Common myeloid progenitor, CD34-positive (primary cell): Measurements from ENCODE around the gene FGF7.

ENCODE experiments used
- CTCF ChIA-PET: fragments of 350-600 bp; sonication (Branson Sonifier 250); formaldehyde crosslinking; loops from one replicate; lab custom pipeline; 2021; ENCODE audit warnings: antibody characterized with exemption; lab: Charles Lee
- POLR2A ChIA-PET: fragments of 350-600 bp; sonication (Branson Sonifier 250); formaldehyde crosslinking; loops from one replicate; lab custom pipeline; 2021; ENCODE audit warnings: antibody characterized with exemption; lab: Charles Lee
- DNase-seq, 3 donors: peaks; one replicate each; pipeline versions ENCODE4 v3.0.0 to v3.0.0-alpha.2; 2013
- H3K27ac ChIP-seq, 2 experiments: 1 replicate in 1 of 2; 2 replicates in 1 of 2; pipeline ENCODE4 v1.7.0; 2013; ENCODE audit warnings: inconsistent platforms in 2 of 2, low read length in 2 of 2, mild to moderate bottlenecking in 2 of 2, low read depth in 1 of 2, moderate library complexity in 1 of 2; ENCODE audit not compliant: severe bottlenecking in 2 of 2, insufficient read depth in 1 of 2, poor library complexity in 1 of 2
- H3K27me3 ChIP-seq, 5 experiments: replicated peaks in 2 of 5; 1 replicate in 3 of 5; 2 replicates in 2 of 5; pipeline versions ENCODE4 v1.6.1 to v1.7.0; 2013; ENCODE audit warnings: low read length in 4 of 5, mild to moderate bottlenecking in 2 of 5, moderate library complexity in 2 of 5, inconsistent platforms in 1 of 5; ENCODE audit not compliant: insufficient read depth in 5 of 5, control insufficient read depth in 4 of 5
- H3K36me3 ChIP-seq, 4 experiments: 1 replicate in 2 of 4; 2 replicates in 2 of 4; pipeline versions ENCODE4 v1.6.1 to v1.7.0; 2013; ENCODE audit warnings: low read length in 3 of 4, control low read depth in 1 of 4, mild to moderate bottlenecking in 1 of 4; ENCODE audit not compliant: control insufficient read depth in 4 of 4, insufficient read depth in 4 of 4
- H3K4me1 ChIP-seq, 4 experiments: 1 replicate in 3 of 4; 2 replicates in 1 of 4; pipeline versions ENCODE4 v1.6.1 to v1.7.1; 2013; ENCODE audit warnings: low read length in 3 of 4, mild to moderate bottlenecking in 3 of 4, control low read depth in 1 of 4, inconsistent platforms in 1 of 4, moderate library complexity in 1 of 4; ENCODE audit not compliant: control insufficient read depth in 4 of 4, insufficient read depth in 4 of 4; ENCODE audit errors: control extremely low read depth in 1 of 4
- H3K4me3 ChIP-seq, 7 experiments: 1 replicate in 4 of 7; 2 replicates in 3 of 7; pipeline versions ENCODE4 v1.5.1 to v1.7.0; 2013; ENCODE audit warnings: mild to moderate bottlenecking in 7 of 7, low read length in 6 of 7, moderate library complexity in 6 of 7, inconsistent platforms in 2 of 7, low read depth in 2 of 7, control low read depth in 1 of 7; ENCODE audit not compliant: insufficient read depth in 4 of 7, control insufficient read depth in 1 of 7; ENCODE audit errors: extremely low read depth in 1 of 7
- H3K9me3 ChIP-seq, 5 experiments: 1 replicate in 4 of 5; 2 replicates in 1 of 5; pipeline versions ENCODE4 v1.6.1 to v1.7.1; 2013; ENCODE audit warnings: low read length in 4 of 5, mild to moderate bottlenecking in 2 of 5, inconsistent platforms in 1 of 5, low read depth in 1 of 5, moderate library complexity in 1 of 5; ENCODE audit not compliant: control insufficient read depth in 4 of 5, insufficient read depth in 2 of 5; ENCODE audit errors: control extremely low read depth in 1 of 5
- WGBS: methylation state at CpG from one replicate; pipeline ENCODE4 v1.1.5; 2013; ENCODE audit not compliant: insufficient coverage; 5-methylcytosine and 5-hydroxymethylcytosine counted together

The FGF7 gene

GRCh38 chr15:49438962-49439631, 16.1 kb downstream of the FGF7 start:
- no peaks in the 10 kb centered on the region for H3K27me3 ChIP-seq
- H3K27ac ChIP-seq, result peak overlapping the region; percentile 30 to 75
- H3K9me3 ChIP-seq, result no peaks in the 10 kb centered on the region
- POLR2A ChIA-PET, result interaction anchor here (0.5 kb wide), 1 partner anchor 20 kb away, joined by 3 read pairs; no protein-coding TSS in a partner anchor
- CTCF ChIA-PET, result no interaction called here
- peak; percentile 56 to 93 (median 85) for DNase-seq
- no peaks in the 10 kb centered on the region for H3K36me3 ChIP-seq
- H3K4me3 ChIP-seq, result peak overlapping the region in 4 of 7 experiments; percentile 6 to 51 (median 24)
- H3K4me1 ChIP-seq, result peaks cover 17 to 52% (median 31%) of the 10 kb centered on the region in 4 experiments
- WGBS, result 0% methylated on average over 1 of the region's 6 CpGs

- no peaks in the 10 kb centered on the region for H3K36me3 ChIP-seq
- H3K9me3 ChIP-seq, result no peaks in the 10 kb centered on the region
- ChIA-PET POLR2A (interaction anchor here (0.6 kb wide), 1 partner anchor 914 kb away, joined by 5 read pairs; no protein-coding TSS in a partner anchor), CTCF (no interaction called here)
- 10% methylated on average over 2 of the region's 5 CpGs for WGBS
- H3K27me3 ChIP-seq, result no peaks in the 10 kb centered on the region
- peak overlapping the region in 3 of 7 experiments; percentile 12 to 51 (median 37) for H3K4me3 ChIP-seq
- H3K4me1 ChIP-seq, result peaks cover 17 to 52% (median 31%) of the 10 kb centered on the region in 4 experiments
- DNase-seq, result peak in 2 of 3 donors; percentile 73 to 82
- no peak overlapping the region for H3K27ac ChIP-seq
Observed at GRCh38 chr15:49439678-49440395, 16.8 kb downstream of the FGF7 start.

- Histone ChIP-seq H3K27me3 (no peaks in the 10 kb centered on the region), H3K27ac (no peak overlapping the region), H3K36me3 (no peaks in the 10 kb centered on the region), H3K4me3 (no peak overlapping the region), H3K9me3 (no peaks in the 10 kb centered on the region), H3K4me1 (peaks cover 17 to 50% (median 31%) of the 10 kb centered on the region in 4 experiments)
- ChIA-PET POLR2A (interaction anchor here (0.6 kb wide), 1 partner anchor 15 kb away, joined by 3 read pairs; no protein-coding TSS in a partner anchor), CTCF (no interaction called here)
- no peak for DNase-seq
Observed at GRCh38 chr15:49441356-49441755, 18.3 kb downstream of the FGF7 start.

- Histone ChIP-seq H3K4me3 (no peak overlapping the region), H3K4me1 (peaks cover 17 to 45% (median 31%) of the 10 kb centered on the region in 4 experiments), H3K27ac (no peak overlapping the region), H3K9me3 (no peaks in the 10 kb centered on the region), H3K36me3 (no peaks in the 10 kb centered on the region), H3K27me3 (no peaks in the 10 kb centered on the region)
- ChIA-PET CTCF (no interaction called here), POLR2A (no interaction called here)
- DNase-seq, result no peak
- WGBS, result no CpG with 5 or more reads among the region's 1 CpG
Observed at GRCh38 chr15:49441816-49442215, 18.8 kb downstream of the FGF7 start.

- POLR2A ChIA-PET, result no interaction called here
- Histone ChIP-seq H3K27ac (no peak overlapping the region), H3K36me3 (no peaks in the 10 kb centered on the region), H3K4me1 (peaks cover 0 to 1% (median 0%) of the 10 kb centered on the region in 4 experiments), H3K27me3 (no peaks in the 10 kb centered on the region), H3K9me3 (no peaks in the 10 kb centered on the region), H3K4me3 (no peak overlapping the region)
- no peak for DNase-seq
- no CpG with 5 or more reads among the region's 1 CpG for WGBS
- CTCF ChIA-PET, result no interaction called here
Observed at GRCh38 chr15:49452595-49452994, 29.6 kb downstream of the FGF7 start.

GRCh38 chr15:49456166-49456565, 33.1 kb downstream of the FGF7 start:
- Histone ChIP-seq H3K36me3 (no peaks in the 10 kb centered on the region), H3K27ac (no peak overlapping the region), H3K4me1 (peaks cover 0 to 3% (median 0%) of the 10 kb centered on the region in 4 experiments), H3K27me3 (no peaks in the 10 kb centered on the region), H3K9me3 (no peaks in the 10 kb centered on the region), H3K4me3 (no peak overlapping the region)
- POLR2A ChIA-PET, result no interaction called here
- no peak for DNase-seq
- CTCF ChIA-PET, result no interaction called here

- no CpG with 5 or more reads among the region's 2 CpGs for WGBS
- Histone ChIP-seq H3K4me3 (no peak overlapping the region), H3K27ac (no peak overlapping the region), H3K4me1 (peaks cover 0 to 18% (median 6%) of the 10 kb centered on the region in 4 experiments), H3K27me3 (no peaks in the 10 kb centered on the region), H3K36me3 (no peaks in the 10 kb centered on the region), H3K9me3 (no peaks in the 10 kb centered on the region)
- CTCF ChIA-PET, result no interaction called here
- POLR2A ChIA-PET, result no interaction called here
- no peak for DNase-seq
Observed at GRCh38 chr15:49458145-49458544, 35.1 kb downstream of the FGF7 start.
